DMS53 (cell line): Measurements from ENCODE around the gene NRP2.

Experiments
- DNase-seq: peaks from one replicate; lab custom pipeline; 2025; lab: John Stamatoyannopoulos, UW

The NRP2 gene

GRCh38 chr2:205752924-205753323, 70.6 kb downstream of the NRP2 start:
- no peak for DNase-seq

- DNase-seq: no peak
Observed at GRCh38 chr2:205754285-205754923, 72.1 kb downstream of the NRP2 start.

- DNase-seq: no peak
Observed at GRCh38 chr2:205754924-205755321, 72.6 kb downstream of the NRP2 start.

GRCh38 chr2:205755923-205756322, 73.6 kb downstream of the NRP2 start:
- no peak for DNase-seq

GRCh38 chr2:205757271-205757670, 75.0 kb downstream of the NRP2 start:
- DNase-seq: no peak

GRCh38 chr2:205758051-205758450, 75.8 kb downstream of the NRP2 start:
- no peak for DNase-seq

- peak; percentile 12 for DNase-seq
Observed at GRCh38 chr2:205758500-205758899, 76.2 kb downstream of the NRP2 start.

- DNase-seq: no peak
Observed at GRCh38 chr2:205759257-205759656, 77.0 kb downstream of the NRP2 start.

GRCh38 chr2:205759732-205760131, 77.4 kb downstream of the NRP2 start:
- no peak for DNase-seq

GRCh38 chr2:205760157-205760556, 77.9 kb downstream of the NRP2 start:
- DNase-seq: peak; percentile 7

- DNase-seq: no peak
Observed at GRCh38 chr2:205761421-205761820, 79.1 kb downstream of the NRP2 start.

GRCh38 chr2:205762881-205763280, 80.6 kb downstream of the NRP2 start:
- peak; percentile 32 for DNase-seq

- peak; percentile 94 for DNase-seq
Observed at GRCh38 chr2:205763708-205764211, 81.5 kb downstream of the NRP2 start.

GRCh38 chr2:205764270-205764746, 82.0 kb downstream of the NRP2 start:
- peak; percentile 82 for DNase-seq

- no peak for DNase-seq
Observed at GRCh38 chr2:205765151-205765550, 82.8 kb downstream of the NRP2 start.

- peak; percentile 78 for DNase-seq
Observed at GRCh38 chr2:205766779-205767359, 84.6 kb downstream of the NRP2 start.

- no peak for DNase-seq
Observed at GRCh38 chr2:205767617-205768016, 85.3 kb downstream of the NRP2 start.

- peak; percentile 33 for DNase-seq
Observed at GRCh38 chr2:205768341-205768740, 86.0 kb downstream of the NRP2 start.

- peak; percentile 32 for DNase-seq
Observed at GRCh38 chr2:205768815-205769494, 86.7 kb downstream of the NRP2 start.

GRCh38 chr2:205769495-205769850, 87.2 kb downstream of the NRP2 start:
- DNase-seq: no peak

- DNase-seq: no peak
Observed at GRCh38 chr2:205769879-205770278, 87.6 kb downstream of the NRP2 start.

- no peak for DNase-seq
Observed at GRCh38 chr2:205770577-205770976, 88.3 kb downstream of the NRP2 start.

GRCh38 chr2:205771031-205771430, 88.7 kb downstream of the NRP2 start:
- DNase-seq: no peak
